HAP-1 (cell line): ENCODE results near the gene PRR35.

Source experiments
- DNase-seq, 2 experiments: peaks; one replicate each; pipeline ENCODE4 v3.0.0-alpha.2; 2016 to 2020; ENCODE audit warnings: low spot score in 2 of 2
- H3K27me3 ChIP-seq: fragments of 250-450 bp; sonication (Bioruptor Pico); 2 replicates; pipeline ENCODE4 v1.5.1; 2020; ENCODE audit warnings: low read depth, mild to moderate bottlenecking, moderate library complexity
- H3K36me3 ChIP-seq: fragments of 250-450 bp; sonication (Bioruptor Pico); replicated peaks from 2 replicates; pipeline ENCODE4 v1.5.1; 2020; ENCODE audit warnings: mild to moderate bottlenecking
- H3K4me1 ChIP-seq: fragments of 250-450 bp; sonication (Bioruptor Pico); 2 replicates; pipeline ENCODE4 v1.5.1; 2020; ENCODE audit warnings: mild to moderate bottlenecking
- H3K4me3 ChIP-seq: fragments of 250-450 bp; sonication (Bioruptor Pico); 2 replicates; pipeline ENCODE4 v1.5.1; 2020; ENCODE audit warnings: mild to moderate bottlenecking, moderate library complexity
- H3K9me3 ChIP-seq: fragments of 250-450 bp; sonication (Bioruptor Pico); 2 replicates; pipeline ENCODE4 v1.5.1; 2020; ENCODE audit warnings: mild to moderate bottlenecking, moderate library complexity
- in situ Hi-C: fragments of 300-500 bp; cut with MboI; formaldehyde crosslinking; loops from 3 replicates; pipeline ENCODE4 v1.14.3; 2020; ENCODE audit warnings: low sequenced_read_pairs, inconsistent platforms, mixed read lengths

Gene PRR35

GRCh38 chr16:609984-610383 is 49.8 kb downstream of the PRR35 start:
- Histone ChIP-seq H3K27me3 (no peaks in the 10 kb centered on the region), H3K36me3 (no peaks in the 10 kb centered on the region), H3K4me1 (no peaks in the 10 kb centered on the region), H3K4me3 (no peak overlapping the region), H3K9me3 (peaks cover 4% of the 10 kb centered on the region)
- no peak for DNase-seq
- in situ Hi-C loops: no loop called here

GRCh38 chr16:610513-611381 is 50.6 kb downstream of the PRR35 start:
- DNase-seq: peak in 1 of 2 experiments; percentile 65
- H3K9me3 ChIP-seq: no peaks in the 10 kb centered on the region

GRCh38 chr16:615122-615521 is 54.9 kb downstream of the PRR35 start:
- in situ Hi-C loops: no loop called here
- Histone ChIP-seq H3K36me3 (no peaks in the 10 kb centered on the region), H3K9me3 (no peaks in the 10 kb centered on the region), H3K4me3 (no peak overlapping the region), H3K27me3 (no peaks in the 10 kb centered on the region), H3K4me1 (no peaks in the 10 kb centered on the region)
- no peak for DNase-seq

More at GRCh38 chr16:610513-611381, 50.6 kb downstream of the PRR35 start:
- H3K36me3 ChIP-seq: no peaks in the 10 kb centered on the region
- no peaks in the 10 kb centered on the region for H3K4me1 ChIP-seq
- in situ Hi-C loops: no loop called here
- no peak overlapping the region for H3K4me3 ChIP-seq
- H3K27me3 ChIP-seq: no peaks in the 10 kb centered on the region
